GM19467 (cell line): ENCODE results near the gene PTK6.

ENCODE experiments used
- ATAC-seq: cut with Tn5 transposase; IDR thresholded peaks from one replicate; pipeline ENCODE4 v1.9.1; 2021; ENCODE audit warnings: mild to moderate bottlenecking, moderate library complexity; ENCODE audit not compliant: unreplicated experiment

PTK6 gene

GRCh38 chr20:63532449-63532971, 4.7 kb downstream of the PTK6 start:
- no peak for ATAC-seq

- no peak for ATAC-seq
Observed at GRCh38 chr20:63531686-63532448, 5.3 kb downstream of the PTK6 start.

DNA sequence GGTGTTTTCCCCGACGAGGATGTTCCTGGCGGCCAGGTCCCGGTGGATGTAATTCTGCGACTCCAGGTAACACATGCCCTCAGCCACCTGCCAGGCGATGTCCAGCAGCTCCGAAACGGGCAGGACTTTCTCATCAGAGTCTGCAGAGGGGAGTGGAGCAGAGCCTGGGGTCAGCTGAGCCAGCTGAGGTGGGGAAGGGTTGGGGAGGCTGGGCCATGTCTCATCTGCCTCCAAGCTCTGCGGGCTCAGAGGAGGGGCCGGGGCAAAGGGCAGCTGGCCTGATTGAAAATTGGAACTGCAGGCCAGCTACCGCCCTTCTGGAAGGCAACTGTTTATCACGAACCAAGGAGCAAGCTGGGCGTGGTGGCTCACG, 6.4 kb downstream of the PTK6 start:
- ATAC-seq: no peak

DNA sequence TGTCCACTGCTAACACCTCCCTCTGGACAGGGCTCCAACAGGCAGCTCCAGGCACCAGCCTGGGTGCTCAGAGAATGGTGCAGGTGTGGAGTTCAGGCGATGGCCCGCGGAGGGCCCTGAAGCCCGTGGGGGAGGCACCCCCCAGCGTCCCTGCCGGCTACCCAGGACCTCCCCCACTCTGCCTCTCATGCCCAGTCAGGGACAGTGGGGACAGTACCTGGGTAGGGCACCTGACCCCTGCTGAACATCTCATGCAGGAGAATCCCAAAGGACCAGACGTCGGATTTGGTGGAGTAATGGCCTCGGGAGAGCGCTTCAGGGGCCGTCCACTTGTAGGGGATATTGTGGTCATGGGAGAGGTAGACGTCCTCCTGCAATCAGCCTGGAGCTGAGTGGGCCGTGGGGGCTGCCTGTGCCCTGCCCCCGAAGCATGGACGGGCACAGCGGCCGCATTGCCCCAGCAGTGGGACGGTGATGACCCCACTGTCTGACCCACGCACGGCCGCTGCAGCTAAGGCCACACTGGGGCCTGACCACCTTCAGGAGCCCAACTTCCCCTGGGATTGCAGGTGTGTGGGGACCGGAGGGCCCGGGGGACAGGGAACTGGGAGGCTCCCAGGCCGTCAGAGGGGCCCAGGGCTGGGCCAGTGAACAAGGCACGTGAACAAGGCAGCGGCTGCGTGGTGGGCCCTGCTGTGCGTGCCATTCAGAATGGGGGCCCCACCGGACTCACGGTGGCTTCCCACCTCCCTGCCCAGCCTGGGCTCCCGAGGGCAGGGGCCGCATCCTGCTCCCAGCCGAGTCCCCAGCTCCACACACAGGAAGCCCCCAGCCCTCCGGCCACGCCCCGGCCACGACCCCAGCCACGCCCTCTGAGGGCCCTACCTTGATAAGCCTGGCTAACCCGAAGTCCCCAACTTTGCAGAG, 7.1 kb downstream of the PTK6 start:
- no peak for ATAC-seq

GRCh38 chr20:63529180-63529860, 7.9 kb downstream of the PTK6 start:
- ATAC-seq: no peak

DNA sequence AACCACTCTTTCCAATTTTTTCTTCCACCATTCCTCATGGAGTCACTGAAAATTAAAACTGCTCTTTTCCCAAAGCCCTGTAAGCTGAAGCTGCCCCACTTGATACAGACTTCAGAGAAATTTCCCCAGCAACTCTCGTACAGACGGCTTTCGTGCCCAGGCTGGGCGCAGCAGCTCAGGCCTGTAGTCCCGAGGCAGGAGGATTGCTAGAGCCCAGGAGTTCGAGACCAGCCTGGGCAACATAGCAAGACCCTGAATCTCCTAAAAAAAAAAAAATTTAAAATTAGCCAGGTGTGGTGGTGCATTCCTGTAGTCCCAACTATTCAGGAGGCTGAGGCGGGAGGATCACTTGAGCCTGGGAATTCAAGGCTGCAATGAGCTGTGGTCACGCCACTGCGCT, 10.0 kb downstream of the PTK6 start:
- no peak for ATAC-seq

DNA sequence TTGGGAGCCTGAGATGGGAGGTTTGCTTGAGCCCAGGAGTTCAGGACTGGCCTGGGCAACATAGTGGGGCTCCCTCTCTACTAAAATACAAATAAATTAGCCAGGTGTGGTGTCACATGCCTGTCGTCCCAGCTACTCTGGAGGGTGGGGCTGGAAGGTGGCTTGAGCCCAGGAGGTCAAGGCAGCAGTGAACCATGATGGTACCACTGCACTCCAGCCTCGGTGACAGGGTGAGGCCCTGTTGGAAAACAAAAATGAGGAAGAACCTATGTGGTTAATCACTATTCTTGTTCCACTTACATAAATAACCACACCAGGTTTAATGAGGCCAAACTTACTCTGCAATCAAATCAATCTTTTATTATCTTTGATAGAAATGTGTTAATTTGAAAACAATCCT, 11.2 kb downstream of the PTK6 start:
- ATAC-seq: no peak

DNA sequence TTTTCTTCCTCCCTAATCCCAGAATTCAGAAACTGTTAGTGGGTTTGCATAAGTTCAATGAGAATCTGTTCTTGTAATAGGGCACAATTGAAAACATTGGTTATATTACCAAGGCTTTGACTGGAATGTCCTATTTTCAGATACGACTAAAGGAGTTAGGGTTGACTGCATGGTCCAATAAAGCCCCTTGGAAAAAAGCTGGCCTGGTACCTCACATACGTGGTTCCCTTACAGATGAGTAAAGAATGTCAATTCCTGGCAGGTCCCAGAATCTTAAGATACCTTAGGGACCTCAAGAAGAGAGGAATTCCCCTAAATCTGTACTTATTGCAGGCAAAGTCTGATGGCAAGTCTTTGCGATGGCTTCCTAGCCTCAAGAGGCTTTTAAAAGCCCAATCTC, 12.0 kb downstream of the PTK6 start:
- no peak for ATAC-seq

DNA sequence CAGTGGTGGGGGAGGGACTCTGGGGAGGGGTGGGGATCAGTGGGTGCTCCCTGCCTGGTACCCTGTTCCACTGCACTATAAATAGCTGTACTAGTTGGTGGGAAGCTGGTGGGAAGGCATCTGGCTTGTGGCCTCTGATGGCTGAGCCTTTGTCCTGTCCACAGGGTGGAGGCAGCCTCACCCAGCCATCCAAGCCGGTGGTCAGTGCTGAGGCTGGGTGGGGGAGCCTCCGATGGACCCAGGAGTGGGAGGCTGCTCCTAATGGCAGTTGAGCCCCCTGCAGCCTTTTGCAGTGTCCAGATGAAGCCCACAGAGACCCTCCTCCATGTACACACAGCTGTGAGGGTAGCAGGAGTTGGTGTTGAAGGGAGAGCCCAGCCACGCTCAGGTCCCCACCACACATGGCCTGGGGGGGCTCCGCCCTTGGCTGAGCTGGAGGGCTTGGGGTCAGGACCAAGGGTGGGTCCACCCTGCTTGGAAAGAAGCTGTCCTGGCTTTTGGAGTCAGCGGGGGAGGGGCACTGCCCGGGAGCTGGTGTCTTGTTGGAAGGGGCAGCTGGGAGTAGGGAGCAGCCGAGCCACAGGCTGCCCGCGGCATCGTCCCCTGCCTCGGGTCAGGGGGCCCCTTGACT, 14.1 kb downstream of the PTK6 start:
- no peak for ATAC-seq

DNA sequence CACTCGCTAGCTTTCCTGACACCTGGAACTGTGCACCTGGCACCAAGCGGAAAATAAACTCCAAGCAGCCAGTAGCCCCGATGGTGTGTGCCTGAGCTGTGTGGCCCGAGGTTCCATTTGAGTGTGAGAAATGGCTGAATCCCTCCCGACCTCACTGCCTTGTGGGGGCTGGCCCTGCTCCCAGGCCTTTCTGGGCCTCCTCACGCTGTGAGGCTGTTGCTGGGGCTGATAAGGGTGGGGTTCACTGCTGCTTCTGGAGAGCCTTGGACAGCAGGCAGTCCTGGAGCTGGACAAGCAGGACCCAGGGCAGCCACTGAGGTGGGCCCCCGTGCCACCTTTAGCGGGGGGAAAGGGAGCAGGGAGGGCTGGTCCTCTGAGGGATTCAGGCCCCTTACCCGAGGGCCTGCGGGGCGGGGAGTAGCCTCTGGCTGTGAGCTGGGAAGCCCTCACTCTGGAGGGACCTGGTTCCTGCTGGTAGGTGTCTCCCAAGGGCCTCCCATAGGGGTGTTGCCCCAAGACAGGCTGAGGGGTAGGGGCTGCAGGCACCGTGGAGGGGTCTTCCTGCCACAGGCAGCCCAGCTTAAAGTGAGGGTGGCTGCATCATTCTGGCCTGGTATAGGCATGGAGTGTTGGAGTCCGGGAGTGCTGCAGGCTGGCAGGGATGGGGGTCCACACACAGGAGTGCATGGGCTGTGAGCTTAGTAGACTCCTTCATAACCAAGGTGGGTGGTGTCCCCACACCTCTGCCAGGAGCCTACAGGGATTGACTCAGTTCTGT, 14.9 kb downstream of the PTK6 start:
- ATAC-seq: no peak

GRCh38 chr20:63521602-63522001, 15.6 kb downstream of the PTK6 start:
- ATAC-seq: no peak

GRCh38 chr20:63520934-63521601, 16.1 kb downstream of the PTK6 start:
- ATAC-seq: peak; percentile 34

GRCh38 chr20:63520504-63520933, 16.7 kb downstream of the PTK6 start, which contains the start of gene PPDPF:
Gene PPDPF, plus strand, starts transcription at chr20:63520765. Its CDS starts 544 bp downstream, at chr20:63521309.
- ATAC-seq: peak; percentile 55

GRCh38 chr20:63519668-63520503, 17.3 kb downstream of the PTK6 start:
- peak; percentile 34 for ATAC-seq

GRCh38 chr20:63518946-63519667, 18.1 kb downstream of the PTK6 start:
- no peak for ATAC-seq

DNA sequence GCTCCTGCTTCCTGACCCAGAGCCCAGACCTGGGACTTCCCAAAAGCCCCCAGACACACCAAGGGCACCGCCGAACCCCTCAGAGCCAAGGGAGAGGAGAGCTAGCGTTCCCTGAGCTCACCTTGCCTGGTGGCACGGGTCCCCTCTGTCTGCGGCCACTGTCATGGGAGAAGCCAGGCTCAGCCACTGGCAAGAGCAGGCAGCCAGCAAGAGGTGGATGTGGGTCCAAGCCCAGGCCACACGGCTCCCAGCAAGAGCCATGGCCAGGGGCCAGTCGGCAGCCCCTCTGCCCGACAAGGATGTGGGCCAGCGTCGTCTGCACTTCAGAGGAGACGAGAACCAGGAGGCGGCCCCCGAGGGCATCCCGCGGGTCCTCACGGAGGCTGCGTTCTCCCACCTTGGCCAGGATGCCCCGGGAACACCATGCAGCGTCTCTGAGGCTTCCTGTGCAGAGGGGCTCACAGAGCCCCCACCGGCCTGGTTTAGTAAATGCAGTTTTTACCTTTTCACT, 18.8 kb downstream of the PTK6 start:
- no peak for ATAC-seq
